ENCODE results near the gene ADORA3. TPM values are rescaled to one million over a fixed set of nuclear protein-coding genes. Genes with fewer than 3 reads are reported as not detected.

ADORA3 gene
- total RNA-seq, 4 donors from 2014 or later, result 11.5 to 51.3 (median 23.3) TPM

GRCh38 chr1:111453706-111454105, 49.7 kb downstream of the ADORA3 start:
- TF ChIP-seq, protein P1, sequence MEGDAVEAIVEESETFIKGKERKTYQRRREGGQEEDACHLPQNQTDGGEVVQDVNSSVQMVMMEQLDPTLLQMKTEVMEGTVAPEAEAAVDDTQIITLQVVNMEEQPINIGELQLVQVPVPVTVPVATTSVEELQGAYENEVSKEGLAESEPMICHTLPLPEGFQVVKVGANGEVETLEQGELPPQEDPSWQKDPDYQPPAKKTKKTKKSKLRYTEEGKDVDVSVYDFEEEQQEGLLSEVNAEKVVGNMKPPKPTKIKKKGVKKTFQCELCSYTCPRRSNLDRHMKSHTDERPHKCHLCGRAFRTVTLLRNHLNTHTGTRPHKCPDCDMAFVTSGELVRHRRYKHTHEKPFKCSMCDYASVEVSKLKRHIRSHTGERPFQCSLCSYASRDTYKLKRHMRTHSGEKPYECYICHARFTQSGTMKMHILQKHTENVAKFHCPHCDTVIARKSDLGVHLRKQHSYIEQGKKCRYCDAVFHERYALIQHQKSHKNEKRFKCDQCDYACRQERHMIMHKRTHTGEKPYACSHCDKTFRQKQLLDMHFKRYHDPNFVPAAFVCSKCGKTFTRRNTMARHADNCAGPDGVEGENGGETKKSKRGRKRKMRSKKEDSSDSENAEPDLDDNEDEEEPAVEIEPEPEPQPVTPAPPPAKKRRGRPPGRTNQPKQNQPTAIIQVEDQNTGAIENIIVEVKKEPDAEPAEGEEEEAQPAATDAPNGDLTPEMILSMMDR (IDR thresholded peaks at IDR 0.05; ENCODE audit: low read depth), result no peak

GRCh38 chr1:111452581-111452980, 50.9 kb downstream of the ADORA3 start:
- TF ChIP-seq, protein P1 (IDR thresholded peaks at IDR 0.05; ENCODE audit: low read depth), result no peak

- TF ChIP-seq, protein P1 (IDR thresholded peaks at IDR 0.05; ENCODE audit: low read depth), result no peak
Observed at GRCh38 chr1:111450185-111450584, 53.2 kb downstream of the ADORA3 start.

DNA sequence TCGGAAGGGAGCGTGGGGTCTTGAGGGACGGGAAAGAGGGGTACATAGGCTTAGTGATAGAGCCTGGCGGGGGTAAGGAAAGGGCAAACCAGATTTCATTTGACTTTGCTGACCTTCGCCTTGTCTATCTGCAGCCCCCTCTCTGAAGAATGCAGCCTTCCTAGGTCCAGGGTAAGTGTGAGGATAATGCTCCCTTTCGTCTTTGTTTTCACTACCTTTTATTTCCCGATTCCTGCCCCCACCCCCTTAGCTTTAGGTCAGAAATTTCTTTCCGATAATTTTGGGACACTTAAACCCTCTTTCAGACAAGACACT, 53.8 kb downstream of the ADORA3 start:
- TF ChIP-seq, protein P1 (IDR thresholded peaks at IDR 0.05; ENCODE audit: low read depth), result no peak

Small RNAs within 50 kb of the gene (small RNA-seq; reads per million reads assigned to genes)
- gene RNU6-792P, result not detected

Other genes with a start within 250 kb of the ADORA3 start
- gene CHIA, start 212.8 kb downstream of the ADORA3 start, total RNA-seq, result 1 to 10 TPM in 2 of 4 donors, not detected in 2; 2.6 to 3.6 TPM
- 10 to 100 TPM in 1 of 4 donors, 1 to 10 TPM in 2, under 1 TPM in 1; 0.49 to 11.5 (median 4.9) TPM for gene OVGP1, start 75.9 kb downstream of the ADORA3 start, total RNA-seq
- gene WDR77, start 54.4 kb downstream of the ADORA3 start, total RNA-seq, result 10 to 100 TPM; 18.5 to 37.3 (median 21.6) TPM
- 100 to 1,000 TPM; 114 to 272 (median 152) TPM for gene ATP5PB, start 54.2 kb downstream of the ADORA3 start, total RNA-seq
- 100 to 1,000 TPM in 1 of 4 donors, 10 to 100 TPM in 3; 21.1 to 172 (median 73.5) TPM for gene C1orf162, start 29.6 kb downstream of the ADORA3 start, total RNA-seq
- gene TMIGD3, start within 50 bp of the ADORA3 start, total RNA-seq, result 10 to 100 TPM in 1 of 4 donors, 1 to 10 TPM in 3; 1.9 to 34.7 (median 9.4) TPM
- 100 to 1,000 TPM in 2 of 4 donors, 10 to 100 TPM in 2; 61.4 to 167 (median 95.0) TPM for gene RAP1A, start 116.2 kb upstream of the ADORA3 start, total RNA-seq
- 10 to 100 TPM in 1 of 4 donors, 1 to 10 TPM in 3; 3.7 to 10.5 (median 4.1) TPM for gene INKA2, start 235.8 kb upstream of the ADORA3 start, total RNA-seq

All from subcutaneous adipose tissue (tissue), 4 donors.